Tibial artery (tissue), 4 donors: ENCODE data around the gene TBC1D8.

Source experiments
- DNase-seq, 2 donors: peaks; one replicate each; pipeline ENCODE4 v3.0.0-alpha.2; 2019
- H3K27ac ChIP-seq, 2 donors: fragments of 200-600 bp; sonication (generic) in 1 of 2; 1 replicate in 1 of 2; 2 replicates in 1 of 2; pipeline ENCODE4 v1.5.1; 2018 to 2019; ENCODE audit warnings: mild to moderate bottlenecking in 1 of 2
- H3K27me3 ChIP-seq, 2 donors: fragments of 200-600 bp; sonication (generic) in 1 of 2; one replicate each; pipeline versions ENCODE4 v1.5.1 to v1.6.0; 2016 to 2019
- H3K36me3 ChIP-seq, 3 donors: fragments of 200-600 bp; sonication (generic) in 2 of 3; one replicate each; pipeline ENCODE4 v1.5.1; 2016 to 2019; ENCODE audit warnings: mild to moderate bottlenecking in 2 of 3
- H3K4me1 ChIP-seq, 4 donors: fragments of 200-600 bp; sonication (generic) in 2 of 4; 1 replicate in 3 of 4; 2 replicates in 1 of 4; pipeline ENCODE4 v1.5.1; 2016 to 2019
- H3K4me3 ChIP-seq, 2 donors: fragments of 200-600 bp; sonication (generic) in 1 of 2; 1 replicate in 1 of 2; 2 replicates in 1 of 2; pipeline ENCODE4 v1.5.1; 2018 to 2019; ENCODE audit warnings: mild to moderate bottlenecking in 2 of 2
- H3K9me3 ChIP-seq, 3 donors: fragments of 200-600 bp; sonication (generic) in 1 of 3; one replicate each; pipeline ENCODE4 v1.5.1; 2016 to 2019
- CTCF ChIP-seq, 2 experiments: fragments of 200-600 bp in 1 of 2; fragments of 450-650 bp in 1 of 2; IDR thresholded peaks; one replicate each; pipeline ENCODE4 v1.5.1; 2017 to 2019; ENCODE audit warnings: antibody characterized with exemption in 2 of 2, mild to moderate bottlenecking in 1 of 2, moderate library complexity in 1 of 2
- intact Hi-C: fragments of 100-400 bp; cut with DNase I; formaldehyde crosslinking; loops from one replicate; pipeline ENCODE4 v1.15.0; 2023; ENCODE audit warnings: low total_unique reads

Gene TBC1D8

GRCh38 chr2:101130081-101130480 lies 21.1 kb downstream of the TBC1D8 start:
- no peak for TF ChIP-seq CTCF (IDR thresholded peaks at IDR 0.05)
- Histone ChIP-seq H3K4me1 (peaks cover 0 to 40% (median 9%) of the 10 kb centered on the region in 4 donors), H3K4me3 (no peak overlapping the region), H3K36me3 (no peaks in the 10 kb centered on the region), H3K27ac (no peak overlapping the region), H3K9me3 (no peaks in the 10 kb centered on the region), H3K27me3 (no peaks in the 10 kb centered on the region)
- intact Hi-C loops = no loop called here
- no peak for DNase-seq

- Histone ChIP-seq H3K27ac (no peak overlapping the region), H3K9me3 (no peaks in the 10 kb centered on the region), H3K27me3 (no peaks in the 10 kb centered on the region), H3K4me3 (no peak overlapping the region), H3K36me3 (no peaks in the 10 kb centered on the region), H3K4me1 (peaks cover 0 to 66% (median 31%) of the 10 kb centered on the region in 4 donors)
- intact Hi-C loops = no loop called here
- no peak for DNase-seq
- no peak for TF ChIP-seq CTCF (IDR thresholded peaks at IDR 0.05)
Measured at GRCh38 chr2:101127319-101128056, 23.7 kb downstream of the TBC1D8 start.

- no peak for TF ChIP-seq CTCF (IDR thresholded peaks at IDR 0.05)
- intact Hi-C loops = no loop called here
- Histone ChIP-seq H3K27me3 (no peaks in the 10 kb centered on the region), H3K4me1 (peaks cover 0 to 83% (median 42%) of the 10 kb centered on the region in 4 donors), H3K36me3 (no peaks in the 10 kb centered on the region), H3K4me3 (no peak overlapping the region), H3K27ac (peak overlapping the region; percentile 80 to 96), H3K9me3 (no peaks in the 10 kb centered on the region)
- no peak for DNase-seq
Measured at GRCh38 chr2:101125808-101126207, 25.4 kb downstream of the TBC1D8 start.

- peak overlapping the region; percentile 80 to 96 for H3K27ac ChIP-seq
- TF ChIP-seq CTCF (IDR thresholded peaks at IDR 0.05) = no peak
- H3K9me3 ChIP-seq = no peaks in the 10 kb centered on the region
- no peak for DNase-seq
- no peaks in the 10 kb centered on the region for H3K27me3 ChIP-seq
- H3K4me1 ChIP-seq = peaks cover 0 to 87% (median 46%) of the 10 kb centered on the region in 4 donors
- no peak overlapping the region for H3K4me3 ChIP-seq
- no peaks in the 10 kb centered on the region for H3K36me3 ChIP-seq
- intact Hi-C loops = no loop called here
Measured at GRCh38 chr2:101125374-101125773, 25.8 kb downstream of the TBC1D8 start.

GRCh38 chr2:101124643-101125366 lies 26.4 kb downstream of the TBC1D8 start:
- DNase-seq = peak; percentile 83 to 86
- H3K4me1 ChIP-seq = peaks cover 0 to 93% (median 52%) of the 10 kb centered on the region in 4 donors
- peak overlapping the region; percentile 80 to 96 for H3K27ac ChIP-seq
- intact Hi-C loops = no loop called here
- H3K27me3 ChIP-seq = no peaks in the 10 kb centered on the region
- no peak for TF ChIP-seq CTCF (IDR thresholded peaks at IDR 0.05)
- H3K4me3 ChIP-seq = peak overlapping the region in 1 of 2 donors; percentile 5
- no peaks in the 10 kb centered on the region for H3K9me3 ChIP-seq
- no peaks in the 10 kb centered on the region for H3K36me3 ChIP-seq
